Esophagus squamous epithelium (tissue), 4 donors: ENCODE results near the gene RNF169.

Experiments
- CTCF ChIP-seq, 6 experiments: fragments of 450-650 bp in 4 of 6; fragments of 200-600 bp in 2 of 6; sonication (generic) in 2 of 6; IDR thresholded peaks; one replicate each; pipeline ENCODE4 v1.5.1; 2016 to 2019; ENCODE audit warnings: antibody characterized with exemption in 6 of 6, mild to moderate bottlenecking in 4 of 6, moderate library complexity in 4 of 6
- POLR2A ChIP-seq, 4 donors: fragments of 450-650 bp; IDR thresholded peaks; one replicate each; pipeline ENCODE4 v1.6.1; 2017; ENCODE audit warnings: antibody characterized with exemption in 4 of 4, mild to moderate bottlenecking in 4 of 4, moderate library complexity in 3 of 4

- TF ChIP-seq POLR2A (IDR thresholded peaks at IDR 0.05): no peak
- TF ChIP-seq CTCF (IDR thresholded peaks at IDR 0.05): peak; percentile 79 to 90 (median 82)
Measured at GRCh38 chr11:74739546-74740270, 8.9 kb upstream of the RNF169 start.
